Retinal pigment epithelial cell (primary cell): ENCODE data around the gene RAB25.

ENCODE experiments used
- DNase-seq: peaks from one replicate; pipeline ENCODE4 v3.0.0-alpha.2; 2010; ENCODE audit warnings: low read depth
- H3K4me3 ChIP-seq: 2 replicates; pipeline ENCODE4 v1.5.1; 2011; ENCODE audit warnings: mild to moderate bottlenecking, low read length, control low read depth, moderate library complexity
- TF ChIP-seq, protein P1 (sequence below): conservative IDR thresholded peaks from 2 replicates; pipeline ENCODE4 v1.5.1; 2011; ENCODE audit warnings: low read depth, low read length, control low read depth, inconsistent platforms

Gene RAB25

DNA sequence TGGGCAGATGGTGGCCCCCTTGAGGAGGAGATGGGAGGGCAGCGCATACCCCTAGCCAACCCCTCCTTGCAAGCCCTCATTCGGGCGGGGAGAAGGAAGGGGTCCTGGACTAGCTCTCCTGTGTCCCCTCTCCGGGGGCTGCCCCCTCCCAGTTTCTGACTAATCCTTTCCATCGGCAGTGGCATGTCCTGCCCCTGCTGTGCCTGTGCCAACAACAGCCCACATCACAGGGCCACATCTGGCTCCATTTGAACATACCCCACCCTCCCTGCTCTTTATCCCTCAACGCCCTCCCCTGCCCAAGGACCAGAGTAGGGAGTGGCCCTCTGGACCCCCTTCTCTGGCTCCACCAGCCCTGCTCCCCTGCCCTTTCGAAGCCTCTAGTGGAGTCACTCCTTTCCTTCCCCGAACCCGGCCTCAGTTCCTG, 42.6 kb downstream of the RAB25 start:
- TF ChIP-seq, protein P1, sequence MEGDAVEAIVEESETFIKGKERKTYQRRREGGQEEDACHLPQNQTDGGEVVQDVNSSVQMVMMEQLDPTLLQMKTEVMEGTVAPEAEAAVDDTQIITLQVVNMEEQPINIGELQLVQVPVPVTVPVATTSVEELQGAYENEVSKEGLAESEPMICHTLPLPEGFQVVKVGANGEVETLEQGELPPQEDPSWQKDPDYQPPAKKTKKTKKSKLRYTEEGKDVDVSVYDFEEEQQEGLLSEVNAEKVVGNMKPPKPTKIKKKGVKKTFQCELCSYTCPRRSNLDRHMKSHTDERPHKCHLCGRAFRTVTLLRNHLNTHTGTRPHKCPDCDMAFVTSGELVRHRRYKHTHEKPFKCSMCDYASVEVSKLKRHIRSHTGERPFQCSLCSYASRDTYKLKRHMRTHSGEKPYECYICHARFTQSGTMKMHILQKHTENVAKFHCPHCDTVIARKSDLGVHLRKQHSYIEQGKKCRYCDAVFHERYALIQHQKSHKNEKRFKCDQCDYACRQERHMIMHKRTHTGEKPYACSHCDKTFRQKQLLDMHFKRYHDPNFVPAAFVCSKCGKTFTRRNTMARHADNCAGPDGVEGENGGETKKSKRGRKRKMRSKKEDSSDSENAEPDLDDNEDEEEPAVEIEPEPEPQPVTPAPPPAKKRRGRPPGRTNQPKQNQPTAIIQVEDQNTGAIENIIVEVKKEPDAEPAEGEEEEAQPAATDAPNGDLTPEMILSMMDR = no peak
- DNase-seq = no peak
- no peak overlapping the region for H3K4me3 ChIP-seq

DNA sequence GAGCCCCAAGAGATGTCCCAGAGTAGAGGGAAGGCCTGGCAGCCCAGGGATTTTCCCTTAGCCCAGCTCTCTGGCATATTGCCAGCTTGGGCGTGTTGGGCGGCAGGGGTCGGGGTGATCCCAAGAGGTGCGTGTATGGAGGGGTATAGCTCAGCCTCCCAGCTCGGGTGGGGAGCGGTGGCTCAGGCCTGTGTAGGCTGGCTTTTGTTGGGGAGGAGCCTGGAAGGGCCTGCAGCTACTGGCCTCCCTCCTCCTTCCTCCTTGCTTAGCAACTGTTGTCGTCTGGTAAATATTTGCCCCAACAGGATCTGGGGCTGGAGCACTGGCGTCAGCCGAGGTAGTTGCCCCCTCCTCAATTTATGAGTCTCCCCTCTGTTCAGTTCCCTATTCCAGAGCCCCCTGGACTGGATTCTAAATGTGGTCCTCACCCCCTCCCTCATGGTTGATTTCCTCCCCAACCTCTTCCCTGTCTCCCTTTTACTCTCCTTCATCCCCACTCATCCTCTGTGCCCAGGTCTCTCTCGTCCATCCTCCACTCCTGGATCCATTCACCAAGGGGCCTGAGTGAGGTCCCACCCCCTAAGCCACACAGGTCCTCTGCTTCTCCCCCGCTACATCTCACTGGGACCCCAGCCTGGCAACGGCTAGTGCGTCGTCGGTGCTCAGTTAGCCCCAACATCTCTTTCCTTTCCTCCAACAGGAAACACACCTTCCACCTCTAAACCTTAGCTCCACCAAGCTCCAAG, 43.3 kb downstream of the RAB25 start:
- no peak overlapping the region for H3K4me3 ChIP-seq
- DNase-seq = peak; percentile 84
- TF ChIP-seq, protein P1 = no peak

DNA sequence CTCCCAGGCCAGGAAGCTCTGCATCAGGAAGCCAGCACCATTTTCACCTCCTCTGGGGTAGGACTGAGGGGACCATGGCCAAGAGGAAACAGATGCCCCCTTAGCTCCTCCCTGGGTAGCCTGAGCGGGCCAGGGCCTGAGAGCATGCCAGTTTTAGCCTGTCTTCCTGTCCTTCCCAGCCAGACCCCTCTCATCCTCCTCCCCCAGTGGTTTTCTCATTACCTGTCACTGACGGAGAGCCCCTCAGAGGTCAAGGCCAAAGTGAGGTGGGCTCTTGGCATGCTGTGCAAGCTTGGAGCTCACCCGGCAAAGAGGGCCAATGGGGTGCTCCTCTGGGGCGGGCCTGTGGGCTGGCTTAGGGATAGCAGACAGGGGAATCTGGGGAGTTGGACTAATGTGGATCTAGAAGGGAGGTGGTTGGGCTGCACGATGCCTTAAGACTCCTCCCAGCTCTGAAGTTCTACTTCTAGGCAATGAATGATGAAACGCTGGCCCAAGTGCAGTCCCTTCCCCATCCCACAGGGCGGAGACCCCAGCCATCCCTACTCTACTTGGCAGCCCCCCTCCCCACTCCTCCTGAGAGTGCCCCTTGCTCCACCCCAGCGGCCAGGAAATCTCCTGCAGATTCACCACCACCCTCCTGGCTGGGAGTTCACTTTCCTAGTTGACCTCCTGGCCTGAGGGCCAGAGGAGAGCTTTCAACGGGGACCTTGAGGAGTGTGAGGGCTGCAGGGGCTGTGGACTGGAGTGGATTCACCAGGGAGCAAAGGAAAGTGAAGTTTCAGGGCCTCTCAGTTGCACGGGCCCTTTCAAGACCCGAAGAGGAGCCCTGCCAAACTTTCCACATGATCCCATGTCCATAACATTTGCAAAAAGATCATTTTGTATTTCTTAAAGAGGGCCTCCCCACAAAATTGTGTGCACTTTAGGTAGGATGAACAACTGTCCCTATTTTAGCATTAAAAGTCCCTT, 44.2 kb downstream of the RAB25 start:
- no peak for DNase-seq
- TF ChIP-seq, protein P1 = no peak
- H3K4me3 ChIP-seq = no peak overlapping the region

DNA sequence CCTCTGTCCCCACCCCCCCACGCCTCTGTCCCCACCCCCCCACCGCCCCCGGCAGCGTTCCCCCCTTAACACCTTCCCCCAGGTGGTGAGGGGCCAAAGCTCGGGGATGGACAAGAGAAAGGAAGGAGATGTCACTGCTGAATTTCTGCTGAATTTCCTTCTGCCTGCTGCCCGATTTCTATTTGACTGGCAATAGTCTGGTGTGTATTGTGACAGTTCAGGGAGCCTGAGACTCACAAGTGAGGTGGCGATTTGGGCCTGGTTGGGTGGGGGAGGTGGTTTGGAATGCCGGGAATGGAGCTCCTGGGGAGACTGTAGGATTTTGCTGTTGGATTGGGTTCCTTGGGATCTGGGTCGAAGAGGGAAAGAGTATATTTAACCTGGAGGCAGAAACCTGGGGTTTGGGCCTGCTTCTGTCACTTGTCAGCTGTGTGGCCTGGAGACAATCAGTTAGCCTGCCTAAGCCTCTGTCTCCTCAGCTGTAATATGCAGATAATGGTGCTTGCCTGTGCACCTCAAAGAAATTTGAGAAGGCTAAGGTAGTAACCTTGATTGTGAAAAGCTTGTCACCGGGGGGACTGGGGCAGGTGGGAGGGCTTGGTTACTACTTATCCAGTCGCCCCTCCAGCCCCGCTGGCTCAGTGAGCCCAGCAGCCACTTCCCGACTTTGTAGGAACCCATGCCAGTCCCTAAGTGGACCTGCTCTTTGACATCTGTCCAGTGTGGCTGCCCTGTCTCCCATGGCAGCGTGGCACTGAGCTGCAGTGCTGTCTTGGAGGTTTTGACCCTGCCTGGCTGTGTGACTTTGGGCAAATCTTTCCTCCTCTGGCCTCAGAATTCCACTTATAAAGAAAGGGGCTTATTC, 45.9 kb downstream of the RAB25 start:
- no peak overlapping the region for H3K4me3 ChIP-seq
- TF ChIP-seq, protein P1 = no peak
- DNase-seq = no peak

DNA sequence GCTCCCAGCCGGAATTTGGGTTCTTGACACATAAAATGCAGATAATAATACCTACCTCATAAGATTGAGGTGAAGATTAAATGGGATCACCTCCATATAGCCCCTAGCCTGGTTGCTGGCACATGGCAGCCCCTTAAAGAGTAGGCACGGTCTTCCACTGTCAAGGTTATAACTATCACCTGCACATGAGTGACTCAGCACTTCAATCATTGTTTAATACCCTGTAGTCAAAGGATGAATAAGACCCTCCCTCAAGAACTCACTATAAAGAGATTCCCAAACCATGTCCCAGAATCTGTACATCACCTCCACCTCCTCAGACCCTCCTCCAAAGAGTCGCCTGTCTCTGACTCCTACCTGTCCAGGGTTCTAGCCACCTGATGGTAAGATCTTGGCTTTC, 47.1 kb downstream of the RAB25 start:
- TF ChIP-seq, protein P1 = no peak
- no peak for DNase-seq
- H3K4me3 ChIP-seq = no peak overlapping the region

DNA sequence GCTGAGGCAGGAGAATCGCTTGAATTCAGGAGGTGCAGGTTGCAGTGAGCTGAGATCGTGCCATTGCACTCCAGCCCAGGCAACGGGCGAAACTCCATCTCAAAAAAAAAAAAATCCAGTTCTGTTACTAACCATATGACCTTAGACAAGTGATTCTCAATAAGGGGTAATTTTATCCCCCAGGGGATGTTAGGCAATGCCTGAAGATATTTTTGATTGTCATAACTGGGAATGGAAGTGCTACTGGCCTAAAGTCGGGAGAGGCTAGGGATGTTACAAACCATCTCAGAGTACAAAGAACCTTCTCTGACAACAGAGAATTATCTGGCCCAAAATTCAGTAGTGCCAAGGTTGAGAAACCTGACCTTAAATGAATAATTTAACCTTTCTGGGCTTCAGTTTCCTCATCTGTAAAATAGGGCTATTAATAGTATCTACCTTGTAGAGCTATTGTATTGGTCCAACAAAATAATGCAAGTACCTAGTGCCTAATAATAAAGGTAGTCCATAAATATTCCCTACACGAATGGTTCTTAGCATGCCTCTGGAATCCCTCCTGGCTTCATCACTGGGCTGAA, 47.8 kb downstream of the RAB25 start:
- DNase-seq = no peak
- no peak overlapping the region for H3K4me3 ChIP-seq
- TF ChIP-seq, protein P1 = no peak
